Gastroesophageal sphincter (tissue), 4 donors: Measurements from ENCODE around the gene PBRM1. TPM values are rescaled to one million over a fixed set of nuclear protein-coding genes. Genes with fewer than 3 reads are reported as not detected.

ENCODE experiments used
- ATAC-seq: fragments of 150-250 bp; one replicate; pipeline ENCODE4 v1.9.1; 2016; ENCODE audit warnings: mild to moderate bottlenecking, moderate library complexity
- H3K27ac ChIP-seq, 4 donors: fragments of 200-600 bp; sonication (generic) in 3 of 4; 1 replicate in 3 of 4; 2 replicates in 1 of 4; pipeline ENCODE4 v1.5.1; 2016 to 2019
- H3K27me3 ChIP-seq: fragments of 200-600 bp; sonication (generic); one replicate; pipeline ENCODE4 v1.5.1; 2019
- H3K36me3 ChIP-seq, 2 donors: fragments of 200-600 bp; sonication (generic); one replicate each; pipeline ENCODE4 v1.5.1; 2019; ENCODE audit warnings: control low read depth in 1 of 2
- H3K4me1 ChIP-seq, 3 donors: fragments of 200-600 bp; sonication (generic); 1 replicate in 2 of 3; 2 replicates in 1 of 3; pipeline ENCODE4 v1.5.1; 2016 to 2019; ENCODE audit warnings: control low read depth in 2 of 3
- H3K4me3 ChIP-seq, 2 donors: fragments of 200-600 bp; sonication (generic); one replicate each; pipeline ENCODE4 v1.5.1; 2019; ENCODE audit warnings: mild to moderate bottlenecking in 1 of 2, moderate library complexity in 1 of 2
- H3K9me3 ChIP-seq, 3 donors: fragments of 200-600 bp; sonication (generic); one replicate each; pipeline ENCODE4 v1.5.1; 2017 to 2019; ENCODE audit warnings: control low read depth in 2 of 3
- CTCF ChIP-seq, 4 experiments: fragments of 200-600 bp in 2 of 4; fragments of 450-650 bp in 2 of 4; sonication (generic) in 1 of 4; IDR thresholded peaks; one replicate each; pipeline ENCODE4 v1.5.1; 2017 to 2019; ENCODE audit warnings: antibody characterized with exemption in 4 of 4, mild to moderate bottlenecking in 2 of 4, moderate library complexity in 2 of 4
- EP300 ChIP-seq: sonication (generic); formaldehyde crosslinking; IDR thresholded peaks from one replicate; pipeline ENCODE4 v1.6.1; 2017; ENCODE audit warnings: antibody characterized with exemption, mild to moderate bottlenecking
- POLR2A ChIP-seq, 2 donors: fragments of 450-650 bp; IDR thresholded peaks; one replicate each; pipeline ENCODE4 v1.6.1; 2017; ENCODE audit warnings: antibody characterized with exemption in 2 of 2, mild to moderate bottlenecking in 2 of 2, moderate library complexity in 1 of 2
- POLR2AphosphoS5 ChIP-seq: sonication (generic); formaldehyde crosslinking; IDR thresholded peaks from one replicate; pipeline ENCODE4 v1.6.1; 2017; ENCODE audit warnings: antibody characterized with exemption
- WGBS, 2 donors: methylation state at CpG; one replicate each; pipeline ENCODE4 v1.1.5; 2018; ENCODE audit warnings: low coverage in 1 of 2; 5-methylcytosine and 5-hydroxymethylcytosine counted together
- total RNA-seq, 4 donors: library from RNA; depleted of rRNA; stranded (reverse); fragments of >200 nt; gene quantifications; one replicate each; pipeline ENCODE4 v1.1.0, GENCODE V29; 2016

PBRM1 gene
- total RNA-seq, 4 donors from 2014 or later = 73.9 to 105 (median 98.4) TPM

- Histone ChIP-seq H3K27ac (no peak overlapping the region), H3K9me3 (no peaks in the 10 kb centered on the region), H3K36me3 (peaks cover 0 to 32% of the 10 kb centered on the region in 2 donors), H3K4me1 (no peaks in the 10 kb centered on the region), H3K27me3 (no peaks in the 10 kb centered on the region), H3K4me3 (no peak overlapping the region)
- ATAC-seq = no peak
- TF ChIP-seq POLR2A (IDR thresholded peaks at IDR 0.05) = no peak
- TF ChIP-seq EP300 = no peak
- no peak for TF ChIP-seq POLR2AphosphoS5
- TF ChIP-seq CTCF (IDR thresholded peaks at IDR 0.05) = no peak
- 54% methylated on average over 5 of the region's 7 CpGs; no CpG with 5 or more reads in 1 of the 2 donors for WGBS, 2 donors
These were observed 174.2 kb downstream of the PBRM1 start for GRCh38 chr3:52511509-52511908.

- Histone ChIP-seq H3K4me1 (no peaks in the 10 kb centered on the region), H3K4me3 (no peak overlapping the region), H3K36me3 (peaks cover 0 to 39% of the 10 kb centered on the region in 2 donors), H3K27me3 (no peaks in the 10 kb centered on the region), H3K9me3 (no peaks in the 10 kb centered on the region), H3K27ac (no peak overlapping the region)
- WGBS, 2 donors = 33 to 50% methylated on average over 1 of the region's 12 CpGs
- TF ChIP-seq CTCF (IDR thresholded peaks at IDR 0.05) (no peak), POLR2AphosphoS5 (no peak), POLR2A (IDR thresholded peaks at IDR 0.05) (no peak), EP300 (no peak)
- ATAC-seq = no peak
These were observed 175.9 kb downstream of the PBRM1 start for GRCh38 chr3:52509753-52510328.

- 83 to 100% methylated on average over 1 to 4 of the region's 5 CpGs for whole genome bisulfite sequencing, 2 donors
These were observed 178.4 kb downstream of the PBRM1 start for GRCh38 chr3:52507359-52507758.

GRCh38 chr3:52506266-52506966 is 179.3 kb downstream of the PBRM1 start:
- Histone ChIP-seq H3K36me3 (peaks cover 0 to 32% of the 10 kb centered on the region in 2 donors), H3K27me3 (no peaks in the 10 kb centered on the region), H3K4me1 (no peaks in the 10 kb centered on the region), H3K4me3 (no peak overlapping the region), H3K9me3 (no peaks in the 10 kb centered on the region), H3K27ac (no peak overlapping the region)
- ATAC-seq = no peak
- no peak for TF ChIP-seq CTCF (IDR thresholded peaks at IDR 0.05)
- TF ChIP-seq POLR2AphosphoS5 = no peak
- no peak for TF ChIP-seq EP300
- TF ChIP-seq POLR2A (IDR thresholded peaks at IDR 0.05) = no peak
- WGBS, 2 donors = 69% methylated on average over 7 of the region's 27 CpGs; no CpG with 5 or more reads in 1 of the 2 donors

More at GRCh38 chr3:52507359-52507758, 178.4 kb downstream of the PBRM1 start:
- no peak overlapping the region for H3K4me3 ChIP-seq
- H3K9me3 ChIP-seq = no peaks in the 10 kb centered on the region
- TF ChIP-seq CTCF (IDR thresholded peaks at IDR 0.05) (no peak), POLR2A (IDR thresholded peaks at IDR 0.05) (no peak), EP300 (no peak)
- H3K27ac ChIP-seq = no peak overlapping the region
- no peaks in the 10 kb centered on the region for H3K4me1 ChIP-seq
- no peak for ATAC-seq
- H3K27me3 ChIP-seq = no peaks in the 10 kb centered on the region
- peaks cover 0 to 32% of the 10 kb centered on the region in 2 donors for H3K36me3 ChIP-seq

GRCh38 chr3:52504977-52505376 is 180.7 kb downstream of the PBRM1 start:
- WGBS, 2 donors = 87% methylated on average over 3 of the region's 10 CpGs; no CpG with 5 or more reads in 1 of the 2 donors
- no peaks in the 10 kb centered on the region for H3K9me3 ChIP-seq
- no peak overlapping the region for H3K4me3 ChIP-seq
- H3K4me1 ChIP-seq = no peaks in the 10 kb centered on the region
- H3K36me3 ChIP-seq = peaks cover 0 to 23% of the 10 kb centered on the region in 2 donors
- ATAC-seq = no peak
- H3K27ac ChIP-seq = no peak overlapping the region
- TF ChIP-seq EP300 (no peak), POLR2AphosphoS5 (no peak), POLR2A (IDR thresholded peaks at IDR 0.05) (no peak), CTCF (IDR thresholded peaks at IDR 0.05) (no peak)
- H3K27me3 ChIP-seq = no peaks in the 10 kb centered on the region
